K562 (cell line): Measurements from ENCODE around the gene RTF2. TPM values are rescaled to one million over a fixed set of nuclear protein-coding genes. Genes with fewer than 3 reads are reported as not detected.

ENCODE experiments used
- CREBBP ChIP-seq: IDR thresholded peaks from one replicate; pipeline ENCODE4 v1.6.1; 2012; ENCODE audit warnings: low read depth, mild to moderate bottlenecking, control low read depth, inconsistent platforms, low read length
- MIER1 ChIP-seq: fragments of 450-650 bp; IDR thresholded peaks from 2 replicates; pipeline ENCODE4 v1.6.1; 2016; ENCODE audit warnings: antibody characterized with exemption, mild to moderate bottlenecking, low read depth
- NCOA4 ChIP-seq: fragments of 450-650 bp; IDR thresholded peaks from 2 replicates; pipeline ENCODE4 v1.6.1; 2018; ENCODE audit warnings: mild to moderate bottlenecking; ENCODE audit not compliant: partially characterized antibody
- ZFP91 ChIP-seq: sonication (generic); formaldehyde crosslinking; IDR thresholded peaks from 2 replicates; pipeline ENCODE4 v1.8.0; 2022; ENCODE audit warnings: mild to moderate bottlenecking, missing genetic modification reagents
- ZNF165 ChIP-seq: fragments of 250-450 bp; sonication (Bioruptor Pico); IDR thresholded peaks from 2 replicates; pipeline ENCODE4 v1.4.0; 2020; ENCODE audit warnings: borderline replicate concordance
- ZNF174 ChIP-seq: fragments of 250-450 bp; sonication (Bioruptor Pico); IDR thresholded peaks from 2 replicates; pipeline ENCODE4 v1.4.0; 2020; ENCODE audit warnings: mild to moderate bottlenecking
- polyA plus RNA-seq, 8 experiments: library from polyadenylated mRNA; depleted of rRNA in 4 of 8; stranded (reverse) in 5 of 8; unstranded in 3 of 8; fragments of >200 nt; fragmentation: Nextera tagmentation in 2 of 8; fragmentation: Illumina TruSeq in 1 of 8; extraction: Ambion mirVana in 2 of 8; extraction: Trizol in 1 of 8; gene quantifications; 2 replicates each; pipeline versions ENCODE4 v1.2.1 to v1.2.3, GENCODE V29; 2011 to 2014; ENCODE audit warnings: inconsistent platforms in 1 of 8, missing spikeins in 1 of 8
- total RNA-seq, 7 experiments: library from RNA; depleted of rRNA in 6 of 7; stranded (reverse); fragments of >200 nt in 6 of 7; fragmentation: Illumina TruSeq in 2 of 7; extraction: Trizol in 2 of 7; gene quantifications; 2 replicates each; pipeline versions ENCODE4 v1.2.1 to v1.2.3, GENCODE V29; 2011 to 2021; ENCODE audit warnings: low replicate concordance in 1 of 7
- TF ChIP-seq, protein P1 (sequence below): fragments of 450-650 bp; IDR thresholded peaks from 2 replicates; pipeline ENCODE4 v1.6.1; 2017; ENCODE audit warnings: antibody characterized with exemption, mild to moderate bottlenecking
- TF ChIP-seq, protein P2 (sequence below): sonication (generic); formaldehyde crosslinking; IDR thresholded peaks from 2 replicates; pipeline ENCODE4 v1.8.0; 2022; ENCODE audit warnings: mild to moderate bottlenecking, missing genetic modification reagents

The RTF2 gene
- total and polyA plus RNA-seq, 9 of the 15 experiments (the other 6 are each of a cell fraction or from before 2014, with no cell fraction given): 67.0 to 177 (median 84.9) TPM

- TF ChIP-seq, protein P1, sequence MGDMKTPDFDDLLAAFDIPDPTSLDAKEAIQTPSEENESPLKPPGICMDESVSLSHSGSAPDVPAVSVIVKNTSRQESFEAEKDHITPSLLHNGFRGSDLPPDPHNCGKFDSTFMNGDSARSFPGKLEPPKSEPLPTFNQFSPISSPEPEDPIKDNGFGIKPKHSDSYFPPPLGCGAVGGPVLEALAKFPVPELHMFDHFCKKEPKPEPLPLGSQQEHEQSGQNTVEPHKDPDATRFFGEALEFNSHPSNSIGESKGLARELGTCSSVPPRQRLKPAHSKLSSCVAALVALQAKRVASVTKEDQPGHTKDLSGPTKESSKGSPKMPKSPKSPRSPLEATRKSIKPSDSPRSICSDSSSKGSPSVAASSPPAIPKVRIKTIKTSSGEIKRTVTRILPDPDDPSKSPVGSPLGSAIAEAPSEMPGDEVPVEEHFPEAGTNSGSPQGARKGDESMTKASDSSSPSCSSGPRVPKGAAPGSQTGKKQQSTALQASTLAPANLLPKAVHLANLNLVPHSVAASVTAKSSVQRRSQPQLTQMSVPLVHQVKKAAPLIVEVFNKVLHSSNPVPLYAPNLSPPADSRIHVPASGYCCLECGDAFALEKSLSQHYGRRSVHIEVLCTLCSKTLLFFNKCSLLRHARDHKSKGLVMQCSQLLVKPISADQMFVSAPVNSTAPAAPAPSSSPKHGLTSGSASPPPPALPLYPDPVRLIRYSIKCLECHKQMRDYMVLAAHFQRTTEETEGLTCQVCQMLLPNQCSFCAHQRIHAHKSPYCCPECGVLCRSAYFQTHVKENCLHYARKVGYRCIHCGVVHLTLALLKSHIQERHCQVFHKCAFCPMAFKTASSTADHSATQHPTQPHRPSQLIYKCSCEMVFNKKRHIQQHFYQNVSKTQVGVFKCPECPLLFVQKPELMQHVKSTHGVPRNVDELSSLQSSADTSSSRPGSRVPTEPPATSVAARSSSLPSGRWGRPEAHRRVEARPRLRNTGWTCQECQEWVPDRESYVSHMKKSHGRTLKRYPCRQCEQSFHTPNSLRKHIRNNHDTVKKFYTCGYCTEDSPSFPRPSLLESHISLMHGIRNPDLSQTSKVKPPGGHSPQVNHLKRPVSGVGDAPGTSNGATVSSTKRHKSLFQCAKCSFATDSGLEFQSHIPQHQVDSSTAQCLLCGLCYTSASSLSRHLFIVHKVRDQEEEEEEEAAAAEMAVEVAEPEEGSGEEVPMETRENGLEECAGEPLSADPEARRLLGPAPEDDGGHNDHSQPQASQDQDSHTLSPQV: no peak
- TF ChIP-seq MIER1 (no peak), ZFP91 (no peak), CREBBP (no peak), NCOA4 (no peak), ZNF165 (CRISPR knock-in tag) (no peak), ZNF174 (CRISPR knock-in tag) (no peak)
- TF ChIP-seq, protein P2, sequence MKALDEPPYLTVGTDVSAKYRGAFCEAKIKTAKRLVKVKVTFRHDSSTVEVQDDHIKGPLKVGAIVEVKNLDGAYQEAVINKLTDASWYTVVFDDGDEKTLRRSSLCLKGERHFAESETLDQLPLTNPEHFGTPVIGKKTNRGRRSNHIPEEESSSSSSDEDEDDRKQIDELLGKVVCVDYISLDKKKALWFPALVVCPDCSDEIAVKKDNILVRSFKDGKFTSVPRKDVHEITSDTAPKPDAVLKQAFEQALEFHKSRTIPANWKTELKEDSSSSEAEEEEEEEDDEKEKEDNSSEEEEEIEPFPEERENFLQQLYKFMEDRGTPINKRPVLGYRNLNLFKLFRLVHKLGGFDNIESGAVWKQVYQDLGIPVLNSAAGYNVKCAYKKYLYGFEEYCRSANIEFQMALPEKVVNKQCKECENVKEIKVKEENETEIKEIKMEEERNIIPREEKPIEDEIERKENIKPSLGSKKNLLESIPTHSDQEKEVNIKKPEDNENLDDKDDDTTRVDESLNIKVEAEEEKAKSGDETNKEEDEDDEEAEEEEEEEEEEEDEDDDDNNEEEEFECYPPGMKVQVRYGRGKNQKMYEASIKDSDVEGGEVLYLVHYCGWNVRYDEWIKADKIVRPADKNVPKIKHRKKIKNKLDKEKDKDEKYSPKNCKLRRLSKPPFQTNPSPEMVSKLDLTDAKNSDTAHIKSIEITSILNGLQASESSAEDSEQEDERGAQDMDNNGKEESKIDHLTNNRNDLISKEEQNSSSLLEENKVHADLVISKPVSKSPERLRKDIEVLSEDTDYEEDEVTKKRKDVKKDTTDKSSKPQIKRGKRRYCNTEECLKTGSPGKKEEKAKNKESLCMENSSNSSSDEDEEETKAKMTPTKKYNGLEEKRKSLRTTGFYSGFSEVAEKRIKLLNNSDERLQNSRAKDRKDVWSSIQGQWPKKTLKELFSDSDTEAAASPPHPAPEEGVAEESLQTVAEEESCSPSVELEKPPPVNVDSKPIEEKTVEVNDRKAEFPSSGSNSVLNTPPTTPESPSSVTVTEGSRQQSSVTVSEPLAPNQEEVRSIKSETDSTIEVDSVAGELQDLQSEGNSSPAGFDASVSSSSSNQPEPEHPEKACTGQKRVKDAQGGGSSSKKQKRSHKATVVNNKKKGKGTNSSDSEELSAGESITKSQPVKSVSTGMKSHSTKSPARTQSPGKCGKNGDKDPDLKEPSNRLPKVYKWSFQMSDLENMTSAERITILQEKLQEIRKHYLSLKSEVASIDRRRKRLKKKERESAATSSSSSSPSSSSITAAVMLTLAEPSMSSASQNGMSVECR (CRISPR knock-in tag): no peak
Measured at GRCh38 chr20:56430461-56430860, 38.0 kb upstream of the RTF2 start (continued).
